Kidney epithelial cell (primary cell): ENCODE measurements around the gene CHD6. TPM values are rescaled to one million over a fixed set of nuclear protein-coding genes. Genes with fewer than 3 reads are reported as not detected.

Source experiments
- DNase-seq: peaks from one replicate; pipeline ENCODE4 v3.0.0-alpha.2; 2010; ENCODE audit warnings: low read depth
- H3K27me3 ChIP-seq: 2 replicates; pipeline ENCODE4 v1.6.0; 2011; ENCODE audit warnings: low read length; ENCODE audit not compliant: control insufficient read depth, insufficient read depth
- H3K36me3 ChIP-seq: 2 replicates; pipeline ENCODE4 v1.5.1; 2011; ENCODE audit warnings: low read length; ENCODE audit not compliant: control insufficient read depth, insufficient read depth
- H3K4me3 ChIP-seq: 2 replicates; pipeline ENCODE4 v1.5.1; 2011; ENCODE audit warnings: low read depth, mild to moderate bottlenecking, control low read depth, low read length
- total RNA-seq: library from RNA; depleted of rRNA; stranded (reverse); fragments of >200 nt; gene quantifications from 2 replicates; pipeline ENCODE4 v1.2.3, GENCODE V29; 2015
- TF ChIP-seq, protein P1 (sequence below): IDR thresholded peaks from 2 replicates; pipeline ENCODE4 v1.5.1; 2011; ENCODE audit warnings: mild to moderate bottlenecking, moderate library complexity, low read length, control low read depth, inconsistent platforms; ENCODE audit not compliant: insufficient read depth, poor library complexity, severe bottlenecking

The CHD6 gene
- total RNA-seq, 1 donor from 2014 or later, result 19.6 TPM

- no peak for DNase-seq
- Histone ChIP-seq H3K27me3 (no peaks in the 10 kb centered on the region), H3K36me3 (no peaks in the 10 kb centered on the region), H3K4me3 (no peak overlapping the region)
- TF ChIP-seq, protein P1, sequence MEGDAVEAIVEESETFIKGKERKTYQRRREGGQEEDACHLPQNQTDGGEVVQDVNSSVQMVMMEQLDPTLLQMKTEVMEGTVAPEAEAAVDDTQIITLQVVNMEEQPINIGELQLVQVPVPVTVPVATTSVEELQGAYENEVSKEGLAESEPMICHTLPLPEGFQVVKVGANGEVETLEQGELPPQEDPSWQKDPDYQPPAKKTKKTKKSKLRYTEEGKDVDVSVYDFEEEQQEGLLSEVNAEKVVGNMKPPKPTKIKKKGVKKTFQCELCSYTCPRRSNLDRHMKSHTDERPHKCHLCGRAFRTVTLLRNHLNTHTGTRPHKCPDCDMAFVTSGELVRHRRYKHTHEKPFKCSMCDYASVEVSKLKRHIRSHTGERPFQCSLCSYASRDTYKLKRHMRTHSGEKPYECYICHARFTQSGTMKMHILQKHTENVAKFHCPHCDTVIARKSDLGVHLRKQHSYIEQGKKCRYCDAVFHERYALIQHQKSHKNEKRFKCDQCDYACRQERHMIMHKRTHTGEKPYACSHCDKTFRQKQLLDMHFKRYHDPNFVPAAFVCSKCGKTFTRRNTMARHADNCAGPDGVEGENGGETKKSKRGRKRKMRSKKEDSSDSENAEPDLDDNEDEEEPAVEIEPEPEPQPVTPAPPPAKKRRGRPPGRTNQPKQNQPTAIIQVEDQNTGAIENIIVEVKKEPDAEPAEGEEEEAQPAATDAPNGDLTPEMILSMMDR, result no peak
Observed at GRCh38 chr20:41619360-41620100, 1.4 kb upstream of the CHD6 start.

- no peak for DNase-seq
- Histone ChIP-seq H3K4me3 (peak overlapping the region; percentile 80), H3K27me3 (no peaks in the 10 kb centered on the region), H3K36me3 (no peaks in the 10 kb centered on the region)
- TF ChIP-seq, protein P1, result no peak
Observed at GRCh38 chr20:41618807-41619311, 682 bp upstream of the CHD6 start.

- H3K4me3 ChIP-seq, result peak overlapping the region; percentile 80
- no peaks in the 10 kb centered on the region for H3K36me3 ChIP-seq
- H3K27me3 ChIP-seq, result no peaks in the 10 kb centered on the region
- DNase-seq, result no peak
- TF ChIP-seq, protein P1, result no peak
Observed at GRCh38 chr20:41617059-41617901, 897 bp downstream of the CHD6 start.

- H3K4me3 ChIP-seq, result no peak overlapping the region
- TF ChIP-seq, protein P1, result no peak
- no peaks in the 10 kb centered on the region for H3K27me3 ChIP-seq
- no peak for DNase-seq
- H3K36me3 ChIP-seq, result no peaks in the 10 kb centered on the region
Observed at GRCh38 chr20:41616228-41616627, 1.9 kb downstream of the CHD6 start.

- no peaks in the 10 kb centered on the region for H3K27me3 ChIP-seq
- no peak overlapping the region for H3K4me3 ChIP-seq
- TF ChIP-seq, protein P1, result no peak
- DNase-seq, result no peak
- H3K36me3 ChIP-seq, result no peaks in the 10 kb centered on the region
Observed at GRCh38 chr20:41615676-41616075, 2.5 kb downstream of the CHD6 start.
